T-helper 2 cell treated with Interferon-gamma antibody and Interleukin-4, amounts not matched to agents 5 μg/mL and 100 μg/mL, for 36 hours (primary cell): ENCODE results near the gene KCP.
A peak's percentile ranks its signal among the peaks of the same experiment; 100 is the strongest.

Experiments
- DNase-seq: peaks from one replicate; pipeline ENCODE4 v3.0.0; 2021; ENCODE audit warnings: low spot score
- H3K27ac Mint-ChIP-seq: one replicate; pipeline ENCODE4 v1.8.0; 2021; ENCODE audit warnings: mild to moderate bottlenecking, mixed read lengths
- H3K27me3 Mint-ChIP-seq: one replicate; pipeline ENCODE4 v1.8.0; 2021; ENCODE audit warnings: low read depth, mixed read lengths
- H3K36me3 Mint-ChIP-seq: one replicate; pipeline ENCODE4 v1.8.0; 2021; ENCODE audit warnings: low read depth, mixed read lengths
- H3K4me1 Mint-ChIP-seq: one replicate; pipeline ENCODE4 v1.8.0; 2021; ENCODE audit warnings: low read depth, mixed read lengths
- H3K4me3 Mint-ChIP-seq: one replicate; pipeline ENCODE4 v1.8.0; 2022; ENCODE audit warnings: mild to moderate bottlenecking, moderate library complexity, mixed read lengths
- H3K9me3 Mint-ChIP-seq: one replicate; pipeline ENCODE4 v1.8.0; 2021; ENCODE audit warnings: mixed read lengths

KCP gene

DNA sequence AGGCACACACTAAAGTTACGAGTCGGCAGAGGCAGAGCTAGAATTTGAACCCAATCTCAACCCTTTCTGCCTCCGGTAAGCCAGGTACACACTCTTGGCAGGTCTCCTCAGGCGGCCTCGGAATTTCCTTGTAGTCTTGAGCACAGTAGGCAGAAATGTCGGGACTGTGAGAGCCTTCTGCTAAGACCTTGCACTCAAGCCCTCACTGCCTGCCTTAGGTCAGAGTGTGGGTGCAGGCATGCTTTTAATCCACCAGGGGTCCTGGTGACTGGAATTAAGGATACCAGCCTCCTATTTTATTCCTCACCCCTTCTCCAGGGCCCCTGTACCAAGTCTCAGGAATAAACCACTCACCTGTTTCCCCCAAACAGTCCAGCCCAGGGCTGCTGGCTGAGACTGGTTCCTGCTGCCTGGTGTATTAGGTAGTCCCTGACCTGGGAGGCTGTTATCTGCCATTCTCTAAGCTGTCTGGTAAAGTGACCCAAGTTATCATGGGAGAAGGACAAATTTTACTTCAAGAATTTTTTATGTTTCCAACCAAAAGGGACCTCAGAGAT is 47.0 kb downstream of the KCP start:
- no peaks in the 10 kb centered on the region for H3K9me3 Mint-ChIP-seq
- H3K36me3 Mint-ChIP-seq = peaks cover 18% of the 10 kb centered on the region
- peak; percentile 38 for DNase-seq
- peak overlapping the region; percentile 98 for H3K4me3 Mint-ChIP-seq
- peaks cover 14% of the 10 kb centered on the region for H3K4me1 Mint-ChIP-seq
- H3K27me3 Mint-ChIP-seq = no peaks in the 10 kb centered on the region
- H3K27ac Mint-ChIP-seq = peak overlapping the region; percentile 97

- peak within 1 kb of the TSS; percentile 98 for H3K4me3 Mint-ChIP-seq
- H3K27ac Mint-ChIP-seq = peak within 1 kb of the TSS; percentile 97
- H3K27me3 Mint-ChIP-seq = no peaks in the 10 kb centered on the region
- H3K36me3 Mint-ChIP-seq = peaks cover 17% of the 10 kb centered on the region
- DNase-seq = peak; percentile 99
- peaks cover 14% of the 10 kb centered on the region for H3K4me1 Mint-ChIP-seq
- no peaks in the 10 kb centered on the region for H3K9me3 Mint-ChIP-seq
Observed at GRCh38 chr7:128862571-128863432, 47.7 kb downstream of the KCP start, which contains the start of gene ATP6V1F. ATP6V1F (plus strand) TSS chr7:128862856; CDS start chr7:128862905, 49 bp downstream.

DNA sequence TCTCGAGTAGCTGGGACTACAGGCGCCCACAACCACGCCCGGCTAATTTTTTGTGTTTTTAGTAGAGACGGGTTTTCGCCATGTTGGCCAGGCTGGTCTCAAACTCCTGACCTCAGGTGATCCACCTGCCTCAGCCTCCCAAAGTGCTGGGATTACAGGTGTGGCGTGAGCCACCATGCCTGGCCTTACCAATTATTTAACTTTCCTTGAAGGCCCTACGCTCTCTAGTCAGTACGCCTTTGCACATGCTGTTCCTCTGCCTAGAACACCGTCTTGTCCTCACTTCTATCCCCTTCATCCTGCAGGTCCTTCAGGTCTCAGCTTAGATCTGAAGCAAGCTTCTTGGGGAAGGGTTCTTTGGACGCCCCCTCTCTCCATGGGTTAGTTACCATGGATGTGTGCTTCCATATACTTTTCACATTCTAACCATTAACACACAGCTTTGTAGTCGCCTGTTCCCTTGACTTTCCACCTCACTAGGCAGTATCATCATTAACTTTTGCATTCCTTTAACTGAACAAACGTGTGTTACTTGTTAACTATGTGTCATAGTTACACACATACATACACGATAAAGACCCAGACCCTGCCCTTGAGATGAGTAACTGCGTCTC is 48.4 kb downstream of the KCP start:
- Mint-ChIP-seq H3K27me3 (no peaks in the 10 kb centered on the region), H3K9me3 (no peaks in the 10 kb centered on the region), H3K27ac (peak overlapping the region; percentile 97), H3K4me3 (peak overlapping the region; percentile 98), H3K4me1 (peaks cover 14% of the 10 kb centered on the region), H3K36me3 (peaks cover 13% of the 10 kb centered on the region)
- no peak for DNase-seq

GRCh38 chr7:128860158-128861073 is 50.1 kb downstream of the KCP start:
- peaks cover 14% of the 10 kb centered on the region for H3K4me1 Mint-ChIP-seq
- no peak for DNase-seq
- no peak overlapping the region for H3K4me3 Mint-ChIP-seq
- H3K27me3 Mint-ChIP-seq = no peaks in the 10 kb centered on the region
- no peaks in the 10 kb centered on the region for H3K9me3 Mint-ChIP-seq
- H3K27ac Mint-ChIP-seq = peak overlapping the region; percentile 23
- H3K36me3 Mint-ChIP-seq = peaks cover 3% of the 10 kb centered on the region

GRCh38 chr7:128859232-128860157 is 51.0 kb downstream of the KCP start:
- DNase-seq = no peak
- Mint-ChIP-seq H3K9me3 (no peaks in the 10 kb centered on the region), H3K27me3 (no peaks in the 10 kb centered on the region), H3K36me3 (no peaks in the 10 kb centered on the region), H3K4me1 (peaks cover 14% of the 10 kb centered on the region), H3K27ac (peak overlapping the region; percentile 23), H3K4me3 (no peak overlapping the region)

- no peaks in the 10 kb centered on the region for H3K36me3 Mint-ChIP-seq
- H3K4me3 Mint-ChIP-seq = no peak overlapping the region
- peaks cover 11% of the 10 kb centered on the region for H3K4me1 Mint-ChIP-seq
- H3K27ac Mint-ChIP-seq = no peak overlapping the region
- DNase-seq = no peak
- H3K27me3 Mint-ChIP-seq = no peaks in the 10 kb centered on the region
- no peaks in the 10 kb centered on the region for H3K9me3 Mint-ChIP-seq
Observed at GRCh38 chr7:128858380-128859231, 51.9 kb downstream of the KCP start.

DNA sequence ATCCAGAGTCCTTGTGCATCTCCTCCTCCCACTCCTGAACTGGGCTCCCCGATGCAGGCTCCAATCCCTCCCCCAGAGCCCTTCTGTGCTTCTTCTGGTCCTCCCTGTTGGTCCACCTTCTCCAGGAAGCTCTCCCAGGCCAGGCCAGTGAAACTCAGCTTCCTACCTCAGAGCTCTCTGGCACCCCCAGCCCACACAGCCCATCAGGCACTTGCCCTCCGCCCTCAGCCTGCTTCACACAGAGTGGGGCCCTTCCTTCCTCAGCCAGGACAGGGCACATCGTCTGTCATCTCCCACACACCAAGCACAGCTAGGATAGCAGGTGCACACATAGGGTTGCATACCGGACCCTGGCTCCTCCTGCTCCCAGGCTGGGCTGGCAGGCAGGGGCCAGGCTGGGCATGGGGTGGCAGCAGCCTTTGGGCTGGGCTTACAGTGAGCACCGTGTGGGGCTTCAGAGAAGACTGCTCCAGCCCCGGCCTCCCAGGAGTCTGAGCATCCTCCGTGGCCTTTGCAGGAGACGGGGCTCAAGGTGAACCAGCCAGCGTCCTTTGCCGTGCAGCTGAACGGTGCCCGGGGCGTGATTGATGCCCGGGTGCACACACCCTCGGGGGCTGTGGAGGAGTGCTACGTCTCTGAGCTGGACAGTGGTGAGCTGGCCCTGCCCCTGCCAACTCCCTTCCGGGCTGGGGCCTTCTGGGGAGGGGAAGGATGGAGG is 54.3 kb downstream of the KCP start:
- no peak for DNase-seq
- no peaks in the 10 kb centered on the region for H3K36me3 Mint-ChIP-seq
- H3K27me3 Mint-ChIP-seq = no peaks in the 10 kb centered on the region
- peaks cover 4% of the 10 kb centered on the region for H3K4me1 Mint-ChIP-seq
- no peaks in the 10 kb centered on the region for H3K9me3 Mint-ChIP-seq
- H3K4me3 Mint-ChIP-seq = no peak overlapping the region
- H3K27ac Mint-ChIP-seq = no peak overlapping the region

DNA sequence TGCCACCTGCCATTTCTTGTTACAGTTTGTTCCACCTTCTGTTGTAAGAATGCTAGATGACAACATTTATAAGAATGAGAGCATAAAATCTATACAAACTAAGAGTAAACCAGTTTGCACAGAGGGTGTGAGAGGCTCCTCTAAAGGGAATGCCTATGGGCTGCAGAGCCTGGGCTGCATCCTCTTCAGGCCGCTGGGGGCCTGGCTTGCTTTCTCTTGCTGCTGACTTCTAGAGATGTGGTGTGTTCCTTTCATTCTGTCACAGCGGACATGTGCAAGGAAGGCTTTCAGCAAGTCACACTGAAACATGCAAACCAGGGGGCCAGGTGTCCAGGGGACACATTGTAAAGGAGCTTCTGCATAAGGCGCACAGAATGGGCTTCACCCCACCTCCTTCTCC is 55.0 kb downstream of the KCP start:
- peaks cover 4% of the 10 kb centered on the region for H3K4me1 Mint-ChIP-seq
- no peaks in the 10 kb centered on the region for H3K36me3 Mint-ChIP-seq
- no peaks in the 10 kb centered on the region for H3K27me3 Mint-ChIP-seq
- no peaks in the 10 kb centered on the region for H3K9me3 Mint-ChIP-seq
- DNase-seq = no peak
- no peak overlapping the region for H3K4me3 Mint-ChIP-seq
- H3K27ac Mint-ChIP-seq = no peak overlapping the region

- H3K27ac Mint-ChIP-seq = no peak overlapping the region
- H3K27me3 Mint-ChIP-seq = no peaks in the 10 kb centered on the region
- DNase-seq = no peak
- no peaks in the 10 kb centered on the region for H3K36me3 Mint-ChIP-seq
- no peaks in the 10 kb centered on the region for H3K4me1 Mint-ChIP-seq
- no peaks in the 10 kb centered on the region for H3K9me3 Mint-ChIP-seq
- no peak overlapping the region for H3K4me3 Mint-ChIP-seq
Observed at GRCh38 chr7:128854396-128854795, 56.1 kb downstream of the KCP start.

- Mint-ChIP-seq H3K4me3 (no peak overlapping the region), H3K27me3 (no peaks in the 10 kb centered on the region), H3K4me1 (no peaks in the 10 kb centered on the region), H3K27ac (no peak overlapping the region), H3K9me3 (no peaks in the 10 kb centered on the region), H3K36me3 (no peaks in the 10 kb centered on the region)
- DNase-seq = no peak
Observed at GRCh38 chr7:128853799-128854198, 56.7 kb downstream of the KCP start.

GRCh38 chr7:128852537-128853254 is 57.8 kb downstream of the KCP start:
- Mint-ChIP-seq H3K36me3 (no peaks in the 10 kb centered on the region), H3K27ac (no peak overlapping the region), H3K9me3 (no peaks in the 10 kb centered on the region), H3K27me3 (no peaks in the 10 kb centered on the region), H3K4me1 (no peaks in the 10 kb centered on the region), H3K4me3 (no peak overlapping the region)
- DNase-seq = no peak
